H9 (cell line): ENCODE data around the gene NCK1. TPM values are rescaled to one million over a fixed set of nuclear protein-coding genes. Genes with fewer than 3 reads are reported as not detected.
A peak's percentile ranks its signal among the peaks of the same experiment; 100 is the strongest.

Source experiments
- DNase-seq: peaks from one replicate; pipeline ENCODE4 v3.0.0-alpha.2; 2017
- H2AFZ ChIP-seq: one replicate; pipeline ENCODE4 v1.6.1; 2013; ENCODE audit warnings: mild to moderate bottlenecking, low read length, control low read depth, moderate library complexity
- H2AK5ac ChIP-seq: 2 replicates; pipeline ENCODE4 v1.6.1; 2013; ENCODE audit warnings: low read length, control low read depth, mixed read lengths; ENCODE audit not compliant: insufficient read length
- H2BK120ac ChIP-seq: one replicate; pipeline ENCODE4 v1.6.1; 2013; ENCODE audit warnings: low read depth, mild to moderate bottlenecking, low read length, control low read depth, inconsistent platforms; ENCODE audit not compliant: poor library complexity, severe bottlenecking
- H2BK12ac ChIP-seq: 2 replicates; pipeline ENCODE4 v1.6.1; 2013; ENCODE audit warnings: low read length, control low read depth, mixed read lengths, low read depth; ENCODE audit not compliant: insufficient read length
- H2BK15ac ChIP-seq: 2 replicates; pipeline ENCODE4 v1.6.1; 2013; ENCODE audit warnings: low read depth, low read length, control low read depth
- H2BK20ac ChIP-seq: one replicate; pipeline ENCODE4 v1.6.1; 2013; ENCODE audit warnings: low read depth, mild to moderate bottlenecking, low read length, control low read depth, inconsistent platforms; ENCODE audit not compliant: poor library complexity, severe bottlenecking
- H2BK5ac ChIP-seq: 2 replicates; pipeline ENCODE4 v1.6.1; 2013; ENCODE audit warnings: low read length, control low read depth, mixed read lengths; ENCODE audit not compliant: insufficient read length
- H3K14ac ChIP-seq: 2 replicates; pipeline ENCODE4 v1.6.1; 2013; ENCODE audit warnings: low read length, control low read depth; ENCODE audit not compliant: insufficient read depth
- H3K18ac ChIP-seq: 2 replicates; pipeline ENCODE4 v1.6.1; 2013; ENCODE audit warnings: low read depth, mild to moderate bottlenecking, mixed read lengths, low read length, control low read depth; ENCODE audit not compliant: insufficient read length
- H3K23ac ChIP-seq: 2 replicates; pipeline ENCODE4 v1.6.1; 2013; ENCODE audit warnings: low read length, control low read depth, mixed read lengths, low read depth; ENCODE audit not compliant: insufficient read length
- H3K23me2 ChIP-seq: 2 replicates; pipeline ENCODE4 v1.6.1; 2013; ENCODE audit warnings: low read depth, mild to moderate bottlenecking, mixed read lengths, low read length, control low read depth; ENCODE audit not compliant: insufficient read length, poor library complexity, severe bottlenecking
- H3K27ac ChIP-seq: 2 replicates; pipeline ENCODE4 v1.5.1; 2013; ENCODE audit warnings: low read length, control low read depth, mixed read lengths, low read depth; ENCODE audit not compliant: insufficient read length
- H3K27me3 ChIP-seq: 2 replicates; pipeline ENCODE4 v1.6.1; 2013; ENCODE audit warnings: low read length, control low read depth, inconsistent platforms; ENCODE audit not compliant: insufficient read depth
- H3K4ac ChIP-seq: 2 replicates; pipeline ENCODE4 v1.6.1; 2013; ENCODE audit warnings: low read depth, mild to moderate bottlenecking, control low read depth, inconsistent platforms, low read length, moderate library complexity
- H3K4me1 ChIP-seq: 2 replicates; pipeline ENCODE4 v1.6.1; 2013; ENCODE audit warnings: low read length, control low read depth, inconsistent platforms; ENCODE audit not compliant: insufficient read depth
- H3K4me2 ChIP-seq: 2 replicates; pipeline ENCODE4 v1.6.1; 2013; ENCODE audit warnings: low read length, control low read depth, mixed read lengths; ENCODE audit not compliant: insufficient read length, insufficient read depth
- H3K56ac ChIP-seq: 2 replicates; pipeline ENCODE4 v1.6.1; 2013; ENCODE audit warnings: low read depth, mild to moderate bottlenecking, mixed read lengths, low read length, control low read depth; ENCODE audit not compliant: insufficient read length
- H3K79me1 ChIP-seq: 2 replicates; pipeline ENCODE4 v1.6.1; 2013; ENCODE audit warnings: low read depth, mild to moderate bottlenecking, moderate library complexity, low read length, control low read depth, inconsistent platforms; ENCODE audit not compliant: insufficient read depth, poor library complexity, severe bottlenecking
- H3K79me2 ChIP-seq: 2 replicates; pipeline ENCODE4 v1.6.1; 2013; ENCODE audit warnings: low read length, control low read depth, inconsistent platforms; ENCODE audit not compliant: insufficient read depth
- H3K9ac ChIP-seq: 2 replicates; pipeline ENCODE4 v1.6.1; 2013; ENCODE audit warnings: low read length, control low read depth, mixed read lengths; ENCODE audit not compliant: insufficient read length; ENCODE audit errors: extremely low read depth
- H3K9me3 ChIP-seq: one replicate; pipeline ENCODE4 v1.6.1; 2013; ENCODE audit warnings: low read depth, low read length, inconsistent platforms; ENCODE audit not compliant: control insufficient read depth
- H3T11ph ChIP-seq: one replicate; pipeline ENCODE4 v1.6.1; 2013; ENCODE audit warnings: mild to moderate bottlenecking, low read length, control low read depth, inconsistent platforms
- H4K20me1 ChIP-seq: one replicate; pipeline ENCODE4 v1.6.1; 2013; ENCODE audit not compliant: control insufficient read depth, insufficient read length, insufficient read depth
- H4K5ac ChIP-seq: 2 replicates; pipeline ENCODE4 v1.6.1; 2013; ENCODE audit warnings: low read depth, mild to moderate bottlenecking, mixed read lengths, low read length, control low read depth; ENCODE audit not compliant: insufficient read length
- H4K8ac ChIP-seq: replicated peaks from 2 replicates; pipeline ENCODE4 v1.6.1; 2013; ENCODE audit warnings: low read length, control low read depth, mixed read lengths, low read depth; ENCODE audit not compliant: insufficient read length
- H4K91ac ChIP-seq: 2 replicates; pipeline ENCODE4 v1.6.1; 2013; ENCODE audit warnings: low read depth, mild to moderate bottlenecking, moderate library complexity, mixed read lengths, low read length, control low read depth; ENCODE audit not compliant: insufficient read length
- H3K27ac Mint-ChIP-seq, 3 experiments: 2 replicates in 2 of 3; 3 replicates in 1 of 3; pipeline ENCODE4 v1.8.0; 2020 to 2021; ENCODE audit warnings: mixed read lengths in 3 of 3, mild to moderate bottlenecking in 1 of 3, moderate library complexity in 1 of 3
- H3K27me3 Mint-ChIP-seq: 2 replicates; pipeline ENCODE4 v1.8.0; 2021; ENCODE audit warnings: low read depth, mild to moderate bottlenecking, moderate library complexity, mixed read lengths
- H3K36me3 Mint-ChIP-seq, 3 experiments: 2 replicates in 2 of 3; 3 replicates in 1 of 3; pipeline ENCODE4 v1.8.0; 2020 to 2021; ENCODE audit warnings: low read depth in 3 of 3, mixed read lengths in 3 of 3; ENCODE audit not compliant: insufficient read depth in 1 of 3
- H3K4me1 Mint-ChIP-seq, 2 experiments: 2 replicates each; pipeline ENCODE4 v1.8.0; 2020; ENCODE audit warnings: mixed read lengths in 2 of 2
- H3K4me3 Mint-ChIP-seq, 2 experiments: 2 replicates in 1 of 2; 3 replicates in 1 of 2; pipeline ENCODE4 v1.8.0; 2020 to 2021; ENCODE audit warnings: mild to moderate bottlenecking in 2 of 2, mixed read lengths in 2 of 2, moderate library complexity in 1 of 2
- H3K9me3 Mint-ChIP-seq, 2 experiments: 2 replicates in 1 of 2; 3 replicates in 1 of 2; pipeline ENCODE4 v1.8.0; 2020; ENCODE audit warnings: mild to moderate bottlenecking in 2 of 2, mixed read lengths in 2 of 2, moderate library complexity in 1 of 2
- CTCF ChIP-seq: fragments of 200-600 bp; sonication (generic); conservative IDR thresholded peaks from 3 replicates; pipeline ENCODE4 v1.8.0; 2021; ENCODE audit warnings: antibody characterized with exemption, mild to moderate bottlenecking
- total RNA-seq: library from RNA; stranded (reverse); gene quantifications from 2 replicates; pipeline ENCODE4 v1.2.1, GENCODE V29; 2021

Gene NCK1
- total RNA-seq, 1 experiment from 2014 or later: 26.4 TPM

GRCh38 chr3:136856665-136857064, 5.3 kb upstream of the NCK1 start:
- H3K79me1 ChIP-seq: peaks cover 3% of the 10 kb centered on the region
- H3K23ac ChIP-seq: no peak overlapping the region
- Mint-ChIP-seq H3K27me3 (no peaks in the 10 kb centered on the region), H3K27ac (peak overlapping the region in 2 of 3 experiments; percentile 6 to 65; a peak in 2 of 7 replicates), H3K9me3 (no peaks in the 10 kb centered on the region), H3K36me3 (peaks cover 10 to 21% (median 14%) of the 10 kb centered on the region in 3 experiments; a peak in 6 of 7 replicates), H3K4me1 (peaks cover 20 to 33% of the 10 kb centered on the region in 2 experiments), H3K4me3 (no peak overlapping the region)
- H4K5ac ChIP-seq: no peak overlapping the region
- no peak overlapping the region for H4K8ac ChIP-seq
- no peak overlapping the region for H4K91ac ChIP-seq
- no peaks in the 10 kb centered on the region for H3K9me3 ChIP-seq
- no peak overlapping the region for H3K18ac ChIP-seq
- no peak overlapping the region for H2BK5ac ChIP-seq
- no peak for TF ChIP-seq CTCF
- H2BK15ac ChIP-seq: no peak overlapping the region
- H3K4me2 ChIP-seq: no peak overlapping the region
- no peak overlapping the region for H3K14ac ChIP-seq
- no peak for DNase-seq
- peaks cover 2% of the 10 kb centered on the region; the same call in 1 of the 2 replicates for H3K4me1 ChIP-seq
- peaks cover 6% of the 10 kb centered on the region for H3K23me2 ChIP-seq
- H3K56ac ChIP-seq: no peak overlapping the region
- H3K4ac ChIP-seq: no peak overlapping the region
- H2AFZ ChIP-seq: no peak overlapping the region
- no peaks in the 10 kb centered on the region for H3K27me3 ChIP-seq
- no peaks in the 10 kb centered on the region for H3K79me2 ChIP-seq
- no peak overlapping the region for H2BK20ac ChIP-seq
- H3K27ac ChIP-seq: no peak overlapping the region
- no peak overlapping the region for H2BK12ac ChIP-seq
- no peak overlapping the region for H3T11ph ChIP-seq
- H2BK120ac ChIP-seq: no peak overlapping the region
- H4K20me1 ChIP-seq: no peaks in the 10 kb centered on the region
- H2AK5ac ChIP-seq: no peak overlapping the region
- H3K9ac ChIP-seq: no peak overlapping the region
